COR-L47 (cell line): Measurements from ENCODE around the gene NKD1.

Experiments used
- DNase-seq: peaks from one replicate; lab custom pipeline; 2025; lab: John Stamatoyannopoulos, UW

Gene NKD1

DNA sequence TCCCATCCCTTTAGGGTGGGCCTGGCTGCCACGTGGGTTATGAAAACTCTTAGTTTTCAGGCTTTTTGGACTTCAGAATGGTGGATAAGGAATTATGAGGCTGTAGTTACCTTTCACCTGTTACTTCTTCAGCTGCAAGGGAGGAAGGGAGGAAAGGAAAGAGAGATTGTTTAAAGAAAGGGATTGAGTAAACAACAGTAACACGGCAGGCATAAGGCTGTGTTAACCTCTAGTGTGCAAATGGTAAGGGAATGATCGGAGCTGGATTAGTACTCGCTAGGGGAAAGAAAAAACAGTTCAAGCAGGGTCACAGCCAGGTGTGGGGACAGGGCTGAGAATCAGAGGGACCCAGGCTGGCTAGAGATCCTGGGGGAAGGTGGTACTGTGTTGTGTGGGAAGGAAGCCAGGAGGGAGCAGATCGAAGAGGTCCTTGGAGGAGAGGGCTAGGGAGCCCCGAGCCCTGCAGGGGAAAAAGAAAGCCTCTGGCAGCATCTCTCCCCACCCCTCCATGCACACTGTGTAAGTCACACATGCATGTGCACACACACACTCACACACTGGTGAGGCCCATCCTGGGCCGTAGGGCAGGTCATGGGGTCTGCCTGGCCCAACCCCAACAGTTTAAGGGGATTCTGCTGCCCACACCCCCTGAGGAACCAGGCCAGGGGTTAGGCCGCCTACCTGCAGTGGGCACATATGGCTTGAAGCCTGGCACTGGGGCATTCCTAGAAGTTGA lies 83.2 kb downstream of the NKD1 start:
- DNase-seq = no peak

DNA sequence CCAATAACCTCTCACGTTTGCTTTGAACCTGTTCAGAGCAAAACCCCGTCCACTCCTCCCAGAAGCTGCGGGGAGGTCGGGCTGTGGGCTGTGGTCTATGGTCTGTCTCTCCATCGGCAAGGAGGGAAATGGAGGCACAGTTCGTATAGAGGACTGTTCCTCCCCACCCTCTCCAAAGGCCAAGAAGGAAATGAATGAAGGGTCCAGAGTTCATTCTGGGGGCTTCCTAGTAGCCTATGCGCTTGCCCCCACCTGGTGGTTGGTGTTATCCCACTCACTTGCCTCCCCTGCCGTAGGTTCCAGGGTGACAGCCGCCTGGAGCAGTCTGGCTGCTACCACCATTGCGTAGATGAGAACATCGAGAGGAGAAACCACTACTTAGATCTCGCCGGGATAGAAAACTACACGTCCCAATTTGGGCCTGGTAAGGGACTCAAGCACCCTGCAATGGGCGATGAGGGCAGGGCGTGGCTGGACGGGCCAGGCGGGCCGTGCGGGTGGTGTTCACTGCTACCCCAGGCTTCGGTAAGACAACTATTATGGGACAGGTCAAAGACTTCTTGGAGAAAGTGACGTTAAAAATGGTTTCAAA lies 83.9 kb downstream of the NKD1 start:
- no peak for DNase-seq

DNA sequence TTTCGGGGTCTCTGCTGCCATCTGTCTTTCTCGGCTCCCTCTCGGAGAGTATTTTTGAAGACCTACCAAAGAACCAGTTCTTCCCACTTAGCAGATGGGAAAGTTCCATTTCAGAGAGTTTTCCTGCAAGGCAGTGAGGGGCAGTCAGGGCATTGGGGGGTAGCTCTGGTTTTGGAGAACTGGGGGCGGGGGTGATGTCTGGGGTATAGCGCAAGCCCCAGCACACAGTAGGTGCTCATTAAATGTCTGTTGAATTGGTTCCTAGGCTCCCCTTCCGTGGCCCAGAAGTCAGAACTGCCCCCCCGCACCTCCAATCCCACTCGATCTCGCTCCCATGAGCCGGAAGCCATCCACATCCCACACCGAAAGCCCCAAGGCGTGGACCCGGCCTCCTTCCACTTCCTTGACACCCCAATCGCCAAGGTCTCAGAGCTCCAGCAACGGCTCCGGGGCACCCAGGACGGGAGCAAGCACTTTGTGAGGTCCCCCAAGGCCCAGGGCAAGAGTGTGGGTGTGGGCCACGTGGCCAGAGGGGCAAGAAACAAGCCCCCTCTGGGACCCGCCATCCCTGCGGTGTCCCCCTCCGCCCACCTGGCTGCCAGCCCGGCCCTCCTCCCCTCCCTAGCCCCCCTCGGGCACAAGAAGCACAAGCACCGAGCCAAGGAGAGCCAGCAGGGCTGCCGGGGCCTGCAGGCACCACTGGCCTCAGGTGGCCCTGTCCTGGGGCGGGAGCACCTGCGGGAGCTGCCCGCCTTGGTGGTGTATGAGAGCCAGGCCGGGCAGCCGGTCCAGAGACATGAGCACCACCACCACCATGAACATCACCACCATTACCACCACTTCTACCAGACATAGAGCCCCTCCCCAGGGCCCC lies 85.0 kb downstream of the NKD1 start:
- DNase-seq = no peak

DNA sequence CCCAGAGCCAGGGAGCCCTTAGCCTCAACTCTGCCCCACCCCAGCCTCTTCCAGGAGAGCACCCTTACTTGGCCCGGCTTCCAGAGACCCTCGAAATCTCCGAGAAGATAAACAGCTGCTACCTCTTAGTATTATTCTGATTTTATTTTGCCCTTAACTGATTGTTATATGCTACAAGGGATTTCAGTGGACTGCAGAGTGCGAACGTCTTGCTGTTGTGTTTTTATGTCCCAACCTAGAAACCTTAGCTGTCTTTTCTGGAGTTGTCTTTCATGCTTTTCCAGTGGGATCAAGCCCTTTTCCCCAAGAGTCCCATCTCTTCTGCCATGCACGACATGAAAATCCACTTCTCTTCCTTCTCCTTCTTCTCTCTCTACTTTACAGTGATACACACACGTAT lies 85.9 kb downstream of the NKD1 start:
- DNase-seq = no peak

DNA sequence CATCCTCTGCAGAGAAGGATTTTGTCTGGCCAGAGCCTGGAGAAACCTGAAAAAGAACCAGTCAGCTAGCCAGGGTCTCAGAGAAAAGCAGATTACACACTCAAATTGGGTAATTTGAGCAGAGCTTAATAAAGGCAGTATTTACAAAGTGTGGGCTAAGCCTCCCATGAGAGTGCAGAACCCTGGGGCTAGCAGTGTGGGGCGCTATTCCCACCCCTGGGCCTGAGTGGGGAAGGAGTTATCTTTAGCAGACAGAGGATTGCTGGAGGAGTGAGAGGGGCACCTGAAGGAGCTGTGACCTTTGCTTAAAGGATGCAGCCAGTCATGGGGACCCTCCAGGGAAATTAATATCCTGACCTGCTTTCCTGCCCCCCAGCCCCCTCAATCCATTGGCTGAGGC lies 86.8 kb downstream of the NKD1 start:
- no peak for DNase-seq

DNA sequence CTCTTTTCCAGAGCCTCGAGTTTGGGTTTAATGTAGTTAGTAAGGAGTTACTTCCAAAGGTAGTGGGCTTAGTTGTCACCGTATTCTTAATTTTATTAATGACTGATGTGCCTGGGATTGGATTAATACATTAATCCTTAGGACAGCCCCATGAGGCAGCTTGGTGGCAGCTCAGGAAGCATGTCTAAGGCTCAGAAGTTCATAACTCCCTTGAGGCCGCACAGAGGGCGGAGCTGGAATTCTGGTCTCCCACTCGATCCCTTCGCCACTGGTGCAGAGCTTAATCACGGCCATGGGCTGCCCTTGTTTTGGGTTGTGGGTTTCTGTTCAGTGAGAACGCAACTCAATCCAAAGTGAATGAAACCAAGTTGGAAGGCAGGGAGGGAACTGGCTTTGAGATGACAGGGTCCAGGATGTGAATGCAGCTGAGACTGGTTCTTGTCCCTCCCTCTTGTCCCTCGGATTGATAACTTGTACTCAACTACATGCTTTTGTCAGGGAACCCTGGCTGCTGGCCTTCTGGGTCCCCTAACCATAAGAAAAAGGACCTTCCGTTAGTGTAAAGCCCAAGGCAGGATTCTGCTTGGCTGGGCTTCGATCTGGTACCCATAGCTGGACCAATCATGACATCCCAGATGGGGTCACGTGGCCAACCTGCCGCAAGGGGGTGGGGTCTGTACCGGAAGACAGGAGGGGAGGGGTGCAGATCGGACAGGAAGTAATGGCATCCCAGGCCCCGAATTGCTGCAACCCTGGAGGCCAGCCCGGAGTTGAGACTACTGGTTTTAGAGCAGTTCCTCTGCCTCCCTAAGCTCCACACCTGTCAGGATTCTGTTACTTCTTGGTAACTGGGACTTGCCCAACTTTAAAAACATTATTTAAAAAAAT lies 87.6 kb downstream of the NKD1 start:
- DNase-seq = no peak

DNA sequence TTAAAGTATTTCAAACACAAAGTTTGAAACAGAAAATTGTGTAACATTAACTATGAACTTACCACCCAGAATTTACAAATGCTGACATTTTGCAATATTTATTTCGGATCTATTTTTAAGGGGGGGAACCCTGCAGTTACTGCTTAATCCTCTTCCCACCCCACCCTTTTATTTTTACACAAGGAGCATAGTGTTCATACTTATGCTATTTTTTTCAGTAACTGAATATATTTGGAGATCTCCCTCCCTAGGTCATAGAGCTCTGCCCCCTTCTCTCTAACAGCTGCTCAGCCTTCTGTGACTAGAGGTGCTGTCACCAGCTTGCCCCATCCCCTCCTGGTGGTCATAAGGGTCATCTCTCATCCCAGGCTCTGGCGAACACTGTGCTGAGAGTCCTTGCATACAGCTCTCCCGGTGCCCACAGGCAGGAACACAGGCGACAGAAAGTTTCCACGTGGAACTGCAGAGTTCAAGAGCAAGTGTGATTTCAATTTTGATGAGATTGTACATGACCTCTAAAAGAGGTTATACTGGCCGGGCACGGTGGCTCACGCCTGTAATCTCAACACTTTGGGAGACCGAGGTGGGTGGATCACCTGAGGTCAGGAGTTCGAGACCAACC lies 88.7 kb downstream of the NKD1 start:
- DNase-seq = no peak

DNA sequence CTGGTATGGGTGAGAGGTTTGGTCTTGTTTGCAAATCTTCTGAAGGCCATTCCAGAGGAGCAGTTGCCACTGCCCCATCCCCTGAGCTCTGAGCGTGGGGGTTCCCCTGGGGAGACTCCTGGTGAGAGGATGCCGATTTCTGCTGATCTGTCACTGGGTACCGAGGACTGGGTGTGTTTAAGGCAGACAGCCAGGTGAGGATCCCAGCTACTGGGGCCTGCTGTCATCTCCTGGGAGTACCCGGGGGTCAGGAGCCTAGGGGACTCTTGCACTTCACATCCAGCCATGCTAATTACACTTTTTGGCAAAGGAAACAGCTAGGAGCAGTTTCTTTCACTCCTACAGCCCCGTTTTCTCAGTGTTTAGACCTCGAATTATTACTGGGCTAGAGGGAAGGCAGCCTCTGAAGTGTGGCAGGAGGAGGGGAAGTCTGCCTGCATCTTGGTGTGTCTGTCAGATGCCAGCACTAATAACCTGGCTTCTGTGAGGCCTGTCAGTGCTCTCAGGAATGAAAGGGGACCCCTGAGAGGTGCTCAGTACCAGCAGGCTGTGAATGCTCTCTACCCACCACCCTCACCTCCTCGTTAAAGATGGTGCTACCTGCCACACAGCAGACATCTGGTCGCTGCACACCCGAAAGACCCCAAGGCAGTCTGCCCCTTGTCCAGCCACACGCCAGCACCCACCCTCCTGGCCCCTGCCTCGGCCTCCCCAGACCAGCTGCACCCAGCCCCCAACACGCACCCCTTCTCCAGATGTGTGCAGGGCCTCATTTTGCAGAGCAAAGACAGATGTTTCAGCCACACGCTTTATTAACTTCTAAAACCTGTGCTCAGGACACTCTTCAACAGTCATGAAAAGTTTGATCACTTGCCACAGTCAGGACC lies 89.8 kb downstream of the NKD1 start:
- DNase-seq = no peak

DNA sequence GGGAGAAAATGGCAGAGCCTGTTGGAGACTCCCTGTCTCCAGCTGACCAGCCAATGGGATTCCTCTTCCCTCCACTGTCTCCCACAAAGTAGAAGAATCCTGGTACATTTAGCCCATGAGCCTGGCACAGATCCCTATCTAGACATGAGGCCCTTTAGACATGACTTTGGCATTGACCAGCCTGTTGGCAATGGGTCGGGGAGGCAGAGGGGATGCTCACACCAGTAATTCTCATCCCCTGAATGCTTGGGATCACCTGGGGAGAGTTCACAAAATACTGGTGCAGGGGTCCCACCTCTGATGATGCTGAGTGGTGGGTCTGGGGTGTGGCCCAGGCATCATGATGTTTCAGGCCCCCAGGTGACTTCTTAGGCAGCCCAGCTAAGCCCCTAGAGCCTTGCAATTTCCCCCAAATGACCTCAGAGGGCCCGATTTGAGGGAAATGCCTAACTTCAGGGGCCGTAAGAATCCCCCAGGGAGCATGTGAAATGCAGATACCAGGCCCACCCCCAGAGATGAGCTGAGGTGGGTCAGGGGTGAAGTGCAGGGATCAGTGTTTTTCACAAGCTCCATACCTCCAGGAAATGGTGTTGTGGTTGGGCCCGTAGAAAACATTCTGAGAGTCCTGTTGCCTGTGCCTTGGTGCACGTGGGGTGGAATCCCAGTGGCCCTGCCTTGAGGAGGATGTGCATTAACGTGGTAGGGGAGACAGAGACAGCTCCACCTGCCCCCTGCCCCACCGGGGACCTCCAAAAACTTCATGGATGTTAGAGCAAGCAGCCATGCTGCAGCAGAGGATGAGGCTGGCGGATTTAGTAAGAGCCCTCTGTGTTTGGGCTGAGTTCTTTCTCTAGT lies 90.8 kb downstream of the NKD1 start:
- no peak for DNase-seq

DNA sequence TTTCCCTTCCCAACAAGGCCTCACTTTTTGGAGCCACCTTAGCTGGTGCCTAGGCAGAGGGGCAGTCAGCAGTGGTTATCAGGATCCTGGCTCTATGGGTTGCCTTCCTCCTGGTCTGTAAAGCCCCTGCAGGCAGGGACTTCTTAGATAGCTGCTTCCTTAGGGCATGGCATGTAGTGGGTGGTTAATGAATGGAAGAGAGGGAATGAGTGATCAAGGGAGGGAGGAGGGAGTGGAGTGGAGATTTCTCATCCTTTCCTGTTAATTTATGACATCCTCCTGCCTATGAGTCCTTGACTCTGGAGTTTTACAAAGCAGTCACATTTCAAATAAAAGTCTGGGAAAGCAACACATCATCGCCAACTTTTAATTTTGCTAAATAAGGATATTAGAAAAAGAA lies 92.2 kb downstream of the NKD1 start:
- no peak for DNase-seq

DNA sequence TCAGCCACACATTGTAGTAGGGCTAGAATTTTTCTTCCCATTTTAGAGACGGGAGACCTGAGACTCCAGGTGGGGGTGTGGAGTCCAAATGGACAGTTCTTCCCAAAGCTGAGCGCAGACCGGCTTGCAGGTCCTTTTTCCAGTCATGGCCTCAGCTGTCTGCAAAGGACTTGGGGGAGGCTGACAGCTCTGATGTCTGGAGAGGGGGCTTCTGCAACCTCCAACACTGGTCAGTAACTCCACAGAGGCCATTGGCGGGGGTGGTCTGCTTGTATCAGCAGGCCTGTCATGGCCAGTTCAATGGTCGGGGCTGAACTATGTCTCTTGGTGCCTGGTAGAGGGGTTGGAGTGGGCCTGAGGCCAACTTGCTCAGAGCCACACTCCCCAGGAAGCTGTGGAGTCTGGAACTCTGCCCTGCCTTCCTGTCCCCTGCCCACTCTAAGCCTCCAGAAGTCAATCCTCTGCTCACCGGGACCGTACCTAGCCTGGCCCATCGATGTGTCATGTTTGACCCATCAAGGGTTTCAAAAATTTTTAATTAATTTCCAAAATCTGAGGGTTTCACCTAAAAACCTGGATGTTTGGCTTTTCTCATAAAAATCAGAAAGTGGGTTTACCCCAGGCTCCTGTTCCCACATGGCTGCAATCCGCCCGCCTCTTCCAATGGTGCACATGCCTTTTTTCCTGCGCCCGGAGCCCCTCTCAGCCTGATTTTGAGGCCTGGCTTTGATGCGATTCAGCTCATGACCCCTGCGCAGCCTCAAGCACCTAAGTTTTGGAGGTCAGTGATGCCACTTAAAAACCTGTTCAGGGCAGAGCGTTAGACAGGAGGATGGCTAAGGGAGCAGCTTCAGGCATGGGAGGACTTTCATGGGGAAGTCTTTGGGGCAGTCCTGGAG lies 93.0 kb downstream of the NKD1 start:
- DNase-seq = no peak

DNA sequence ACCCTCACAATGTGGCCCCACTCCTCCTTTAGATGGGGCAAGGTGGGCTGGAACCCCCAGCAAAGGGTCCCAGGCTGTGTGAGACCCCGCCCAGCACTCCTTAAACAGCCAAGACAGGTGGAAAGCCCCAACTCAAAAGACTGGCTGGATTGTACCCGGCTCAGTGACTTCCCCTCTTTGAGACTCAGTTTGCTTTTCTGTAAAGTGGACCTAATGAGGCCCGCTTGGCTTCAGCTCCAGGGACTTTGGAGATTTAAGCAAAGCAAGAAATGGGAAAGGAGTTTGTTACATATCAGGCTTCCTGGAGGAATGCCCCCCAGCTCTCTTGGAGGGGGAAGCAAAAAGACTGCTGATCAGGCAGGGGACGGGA lies 93.6 kb downstream of the NKD1 start:
- no peak for DNase-seq

DNA sequence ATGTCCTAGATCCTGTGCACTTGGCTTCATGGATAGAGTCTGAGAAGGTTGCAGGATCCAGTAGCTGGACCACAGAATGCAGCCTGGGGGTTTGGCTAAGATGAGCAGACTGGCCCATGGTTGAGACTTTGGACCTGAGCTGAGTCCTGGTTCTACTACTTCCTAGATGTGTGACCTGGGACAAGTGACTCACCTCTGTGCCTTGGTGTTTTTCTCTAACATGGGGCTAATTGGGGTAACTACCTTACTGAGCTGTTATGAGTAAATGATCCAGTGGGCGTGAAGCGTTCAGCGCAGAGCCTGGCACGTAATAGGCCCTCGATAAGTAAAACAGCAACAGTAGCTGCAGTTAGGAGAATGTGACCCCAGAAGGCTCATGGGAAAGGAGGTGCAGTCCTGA lies 94.2 kb downstream of the NKD1 start:
- no peak for DNase-seq

DNA sequence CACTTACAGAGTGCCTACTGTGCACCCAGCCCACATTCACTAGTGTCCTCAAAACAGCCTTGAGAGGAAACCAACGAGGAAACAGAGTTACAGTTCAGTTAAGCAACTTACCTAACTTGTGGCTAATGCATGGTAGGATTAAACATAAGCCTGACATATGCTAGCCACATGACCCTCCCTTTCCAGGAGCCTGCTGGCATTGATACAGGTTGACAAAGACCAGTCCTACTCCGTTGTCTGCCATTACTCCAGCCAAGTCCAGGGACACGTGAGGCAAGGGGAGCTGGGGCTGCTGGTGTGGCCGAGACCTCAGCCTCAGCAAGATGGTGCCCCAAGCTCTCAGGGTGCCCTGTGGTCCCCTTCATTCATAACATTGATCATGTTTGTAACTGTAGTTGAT lies 95.0 kb downstream of the NKD1 start:
- no peak for DNase-seq

DNA sequence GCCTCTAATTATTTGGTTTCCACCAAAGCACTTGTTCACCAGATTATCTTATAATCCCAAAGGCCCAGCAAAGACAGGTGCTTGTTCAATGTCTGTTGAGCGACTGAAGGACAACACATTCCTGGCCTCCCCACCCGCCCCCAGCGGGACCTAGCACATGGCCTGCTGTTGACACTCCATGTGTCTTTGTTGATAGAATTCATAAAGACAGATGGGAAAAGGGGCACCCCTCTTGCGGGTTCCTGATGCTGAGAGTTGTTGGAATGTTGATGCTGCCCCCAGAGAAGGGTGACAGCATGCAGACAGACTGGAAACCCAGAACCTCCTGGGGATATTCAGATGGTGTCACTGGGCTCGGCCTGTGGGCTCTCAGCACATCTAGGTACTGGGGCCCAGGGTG lies 96.0 kb downstream of the NKD1 start:
- no peak for DNase-seq

DNA sequence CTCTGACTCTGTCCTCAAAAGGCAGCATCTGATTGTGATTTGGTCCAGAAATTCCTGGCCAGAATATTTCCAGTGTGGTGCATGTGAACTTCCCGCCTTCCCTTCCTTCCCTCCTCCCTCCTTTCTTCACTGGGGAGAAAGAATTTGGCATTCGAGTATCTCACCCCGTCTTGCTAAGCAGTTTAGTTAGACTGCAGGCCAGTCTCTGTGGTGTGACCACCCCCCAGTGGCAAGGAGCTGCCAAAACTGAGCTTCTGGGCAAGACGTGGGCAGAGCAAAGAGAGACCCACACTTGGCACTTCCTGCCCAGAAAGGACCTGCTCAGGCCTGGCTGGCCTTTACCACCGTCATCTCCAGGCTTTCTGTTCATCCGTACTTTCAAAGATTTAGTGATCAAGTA lies 96.5 kb downstream of the NKD1 start:
- no peak for DNase-seq

DNA sequence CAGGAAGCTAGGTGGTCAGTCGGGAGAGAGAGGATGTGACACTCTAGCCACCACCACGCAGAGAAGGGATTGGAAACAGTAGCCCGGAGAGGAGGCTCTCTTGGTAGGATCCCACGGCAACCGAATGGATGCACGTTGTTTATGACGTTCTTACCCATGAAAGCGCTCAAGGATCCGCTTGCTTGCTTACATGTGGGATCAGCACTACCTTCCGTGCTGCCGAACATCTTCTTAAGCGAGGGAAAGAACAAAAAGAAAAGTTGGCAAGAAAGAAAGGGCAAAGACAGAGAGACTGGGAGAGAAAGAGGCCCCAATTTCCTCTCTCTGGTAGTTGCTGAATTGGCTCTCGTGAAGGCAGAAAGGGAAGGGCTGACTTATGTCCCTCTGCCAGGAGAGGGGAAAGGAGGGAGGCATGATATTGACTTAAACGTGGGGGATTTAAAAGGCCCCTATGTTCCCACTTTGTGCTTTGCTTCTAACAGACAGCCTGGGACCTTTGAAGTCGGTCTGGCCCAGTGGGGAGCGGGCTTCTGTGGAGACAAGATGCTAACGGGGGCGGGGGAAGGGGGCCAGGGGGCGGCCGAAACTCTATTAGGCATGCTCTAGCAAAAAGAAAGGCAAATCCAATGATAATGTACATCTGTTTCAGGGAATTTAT lies 97.5 kb downstream of the NKD1 start:
- no peak for DNase-seq

DNA sequence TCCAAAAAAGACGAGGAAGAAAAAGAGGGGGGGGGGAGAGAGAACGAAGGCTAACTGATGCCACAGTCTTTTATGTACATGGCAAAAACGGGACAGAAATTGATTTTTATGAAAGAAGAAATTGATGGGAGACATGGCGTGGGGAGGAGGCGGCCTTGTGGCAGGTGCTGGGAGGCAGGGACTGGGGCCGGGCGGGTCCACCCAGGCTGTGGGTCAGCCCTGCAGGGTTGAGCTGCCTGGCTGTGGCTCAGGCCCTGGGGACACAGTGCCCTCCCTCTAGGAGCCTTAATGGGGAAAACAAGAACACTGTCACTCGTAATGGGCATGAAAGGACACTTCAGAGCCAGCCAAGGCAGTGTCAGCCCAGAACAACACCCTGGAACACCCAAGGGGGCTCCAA lies 98.1 kb downstream of the NKD1 start:
- no peak for DNase-seq
